ENCODE results near the gene SCEL.

SCEL gene

GRCh38 chr13:77687799-77688198 lies 152.3 kb downstream of the SCEL start:
- no peak for DNase-seq

- no peak for DNase-seq
Observed at GRCh38 chr13:77691871-77692270, 156.4 kb downstream of the SCEL start.

- no peak for DNase-seq
Observed at GRCh38 chr13:77692746-77693448, 157.4 kb downstream of the SCEL start.

- DNase-seq, result no peak
Observed at GRCh38 chr13:77693449-77693940, 158.0 kb downstream of the SCEL start.

All from stimulated activated CD4-positive, alpha-beta T cell treated with anti-CD3 and anti-CD28 coated beads, Interleukin-4, amount 100 ng/mL, for 4 hours (primary cell).